Measurements from ENCODE around the gene B9D1. TPM values are rescaled to one million over a fixed set of nuclear protein-coding genes. Genes with fewer than 3 reads are reported as not detected.
A peak's percentile ranks its signal among the peaks of the same experiment; 100 is the strongest.

The B9D1 gene, protein sequence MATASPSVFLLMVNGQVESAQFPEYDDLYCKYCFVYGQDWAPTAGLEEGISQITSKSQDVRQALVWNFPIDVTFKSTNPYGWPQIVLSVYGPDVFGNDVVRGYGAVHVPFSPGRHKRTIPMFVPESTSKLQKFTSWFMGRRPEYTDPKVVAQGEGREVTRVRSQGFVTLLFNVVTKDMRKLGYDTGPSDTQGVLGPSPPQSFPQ
- polyA plus RNA-seq (2011; rRNA removed) = 43.3 and 55.8 TPM in 2 replicates
- 10.3 and 24.5 TPM in 2 replicates for polyA minus RNA-seq (2011; rRNA and poly(A)+ RNA removed)

DNA sequence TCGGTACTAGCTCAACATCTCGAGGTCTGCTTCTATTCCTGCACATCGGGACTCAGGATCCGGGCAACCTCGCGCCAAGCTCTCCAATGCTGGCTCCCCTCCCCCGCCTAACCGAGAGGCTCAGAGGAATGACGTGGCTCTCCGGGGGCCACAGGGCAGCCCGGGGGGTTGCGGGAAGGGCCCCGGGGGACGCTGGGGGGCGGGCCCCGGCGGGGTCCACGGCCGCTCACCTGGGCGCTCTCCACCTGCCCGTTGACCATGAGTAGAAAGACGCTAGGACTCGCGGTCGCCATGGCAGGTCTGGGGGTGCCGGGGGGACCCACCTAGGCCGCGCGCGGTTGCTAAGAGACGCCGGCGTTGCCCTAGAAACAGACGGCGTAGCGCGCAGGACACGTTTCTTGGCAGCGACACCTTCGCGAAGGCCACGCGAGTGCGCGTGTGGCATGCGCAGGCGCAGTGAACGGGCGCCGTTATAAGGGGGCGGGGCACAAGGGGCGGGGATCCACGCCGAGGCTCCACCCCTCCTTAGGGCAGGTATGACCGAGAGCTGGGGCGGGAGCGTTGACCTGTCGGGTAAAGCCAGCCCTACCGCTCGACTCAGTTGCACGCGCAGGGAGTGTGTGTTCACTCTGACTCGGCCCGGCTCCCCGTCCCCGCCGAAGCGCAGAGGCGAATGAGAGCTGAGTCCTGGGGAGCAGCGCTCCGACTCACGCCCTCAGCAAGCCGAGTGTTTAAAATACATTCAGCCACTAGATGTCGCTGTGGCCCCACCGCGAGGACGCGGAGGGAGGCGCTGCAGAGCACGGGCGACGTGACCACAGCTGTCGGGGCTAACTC lies at the start of gene B9D1:
Gene B9D1 (minus strand): TSS at position 447 of the 837 bp plus-strand sequence. CDS start 154 bp downstream, at position 293.
- DNase-seq (ENCODE audit: low read depth) = no peak
- POLR2A ChIA-PET = no interaction called here
- Histone ChIP-seq H3K27me3 (ENCODE audit: control insufficient read depth, insufficient read depth, low read length) (no peaks in the 10 kb centered on the region), H3K36me3 (ENCODE audit: control insufficient read depth, insufficient read depth, low read length) (peaks cover 1% of the 10 kb centered on the region; the same call in 1 of the 2 replicates), H3K4me3 (ENCODE audit: low read depth, low read length) (peak within 1 kb of the TSS; percentile 56)
- TF ChIP-seq, protein P1, sequence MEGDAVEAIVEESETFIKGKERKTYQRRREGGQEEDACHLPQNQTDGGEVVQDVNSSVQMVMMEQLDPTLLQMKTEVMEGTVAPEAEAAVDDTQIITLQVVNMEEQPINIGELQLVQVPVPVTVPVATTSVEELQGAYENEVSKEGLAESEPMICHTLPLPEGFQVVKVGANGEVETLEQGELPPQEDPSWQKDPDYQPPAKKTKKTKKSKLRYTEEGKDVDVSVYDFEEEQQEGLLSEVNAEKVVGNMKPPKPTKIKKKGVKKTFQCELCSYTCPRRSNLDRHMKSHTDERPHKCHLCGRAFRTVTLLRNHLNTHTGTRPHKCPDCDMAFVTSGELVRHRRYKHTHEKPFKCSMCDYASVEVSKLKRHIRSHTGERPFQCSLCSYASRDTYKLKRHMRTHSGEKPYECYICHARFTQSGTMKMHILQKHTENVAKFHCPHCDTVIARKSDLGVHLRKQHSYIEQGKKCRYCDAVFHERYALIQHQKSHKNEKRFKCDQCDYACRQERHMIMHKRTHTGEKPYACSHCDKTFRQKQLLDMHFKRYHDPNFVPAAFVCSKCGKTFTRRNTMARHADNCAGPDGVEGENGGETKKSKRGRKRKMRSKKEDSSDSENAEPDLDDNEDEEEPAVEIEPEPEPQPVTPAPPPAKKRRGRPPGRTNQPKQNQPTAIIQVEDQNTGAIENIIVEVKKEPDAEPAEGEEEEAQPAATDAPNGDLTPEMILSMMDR (IDR thresholded peaks at IDR 0.05; ENCODE audit: insufficient read depth, low read depth, low read length) = peak; percentile 93
- CTCF ChIA-PET = interaction anchor here (0.6 to 5.9 kb wide), 43 partner anchors 8 to 444 kb away, joined by 3 to 178 read pairs (median 5); partner anchors contain the start of genes ALDH3A2 and MAPK7

DNA sequence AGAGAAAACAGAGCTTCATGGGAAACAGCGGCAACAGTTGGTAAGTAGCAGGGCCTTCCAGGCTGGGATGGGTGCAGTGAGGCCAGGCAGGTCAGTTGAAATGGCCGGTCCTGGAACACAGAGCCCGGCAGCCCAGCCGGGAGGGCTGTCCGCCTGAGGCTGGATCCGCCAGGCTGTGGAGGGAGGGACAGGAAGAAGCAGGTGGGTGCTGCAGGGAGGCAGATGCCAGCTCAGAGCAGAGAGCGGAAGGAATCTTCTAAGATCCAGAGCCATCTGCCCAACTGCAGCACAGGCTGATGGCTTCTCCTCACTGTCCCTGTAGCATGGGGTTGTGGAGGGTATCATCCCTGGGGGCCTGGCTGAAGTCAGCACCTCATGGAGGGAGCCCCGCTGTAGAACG lies 49.1 kb upstream of the B9D1 start:
- no peaks in the 10 kb centered on the region for H3K27me3 ChIP-seq (ENCODE audit: control insufficient read depth, insufficient read depth, low read length)
- CTCF ChIA-PET = interaction anchor here (1.7 kb wide), 1 partner anchor 23 kb away, joined by 3 read pairs; no protein-coding TSS in a partner anchor
- TF ChIP-seq, protein P1 (IDR thresholded peaks at IDR 0.05; ENCODE audit: insufficient read depth, low read depth, low read length) = no peak
- no peak for DNase-seq (ENCODE audit: low read depth)
- no peak overlapping the region for H3K4me3 ChIP-seq (ENCODE audit: low read depth, low read length)
- POLR2A ChIA-PET = no interaction called here
- no peaks in the 10 kb centered on the region for H3K36me3 ChIP-seq (ENCODE audit: control insufficient read depth, insufficient read depth, low read length)

DNA sequence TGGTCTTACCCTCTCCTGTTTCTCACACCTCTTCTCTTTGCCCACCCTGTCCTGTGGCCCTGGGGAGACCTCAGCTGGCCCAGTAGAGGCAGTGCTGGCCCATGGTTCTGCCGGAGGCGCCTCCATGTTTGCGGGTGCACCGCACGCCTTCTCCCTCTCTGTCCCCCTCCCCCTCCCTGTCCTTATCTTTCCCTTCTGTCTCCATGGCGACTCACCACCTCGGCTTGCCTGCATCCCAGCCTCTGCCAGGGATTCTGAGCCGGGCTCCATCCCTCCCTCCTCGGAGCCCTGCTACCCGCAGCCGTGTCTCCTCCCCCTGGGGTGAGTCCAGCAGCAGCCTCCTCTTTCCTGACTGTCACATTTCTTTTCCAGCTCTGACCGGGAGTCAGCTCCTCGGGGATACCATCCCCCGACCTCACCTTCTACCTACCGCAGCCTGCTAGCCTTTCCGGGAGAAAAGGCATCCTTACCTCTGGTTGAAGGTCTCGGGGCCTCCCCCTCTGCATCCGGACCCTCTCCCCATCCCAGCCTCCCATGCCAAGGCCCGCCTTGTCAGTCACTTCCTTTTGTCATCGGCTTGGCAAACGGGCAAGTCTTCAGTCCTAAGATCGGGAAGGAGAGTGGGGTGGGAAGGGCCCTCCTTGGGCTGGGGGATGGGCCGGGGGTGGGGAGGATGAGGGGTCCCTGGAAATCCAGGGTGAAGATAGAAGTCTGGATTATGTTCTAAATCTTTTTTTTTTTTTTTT lies 48.5 kb upstream of the B9D1 start, which contains the start of gene RNF112:
Gene RNF112 (plus strand): TSS at position 358 of the 746 bp plus-strand sequence. CDS start 177 bp downstream, at position 535.
- ChIA-PET CTCF (interaction anchor here (1.4 to 1.7 kb wide), 2 partner anchors 22 to 26 kb away, joined by 3 to 6 read pairs; no protein-coding TSS in a partner anchor), POLR2A (no interaction called here)
- TF ChIP-seq, protein P1 (IDR thresholded peaks at IDR 0.05; ENCODE audit: insufficient read depth, low read depth, low read length) = no peak
- H3K4me3 ChIP-seq (ENCODE audit: low read depth, low read length) = no peak within 1 kb of the TSS
- DNase-seq (ENCODE audit: low read depth) = no peak
- no peaks in the 10 kb centered on the region for H3K36me3 ChIP-seq (ENCODE audit: control insufficient read depth, insufficient read depth, low read length)
- no peaks in the 10 kb centered on the region for H3K27me3 ChIP-seq (ENCODE audit: control insufficient read depth, insufficient read depth, low read length)

DNA sequence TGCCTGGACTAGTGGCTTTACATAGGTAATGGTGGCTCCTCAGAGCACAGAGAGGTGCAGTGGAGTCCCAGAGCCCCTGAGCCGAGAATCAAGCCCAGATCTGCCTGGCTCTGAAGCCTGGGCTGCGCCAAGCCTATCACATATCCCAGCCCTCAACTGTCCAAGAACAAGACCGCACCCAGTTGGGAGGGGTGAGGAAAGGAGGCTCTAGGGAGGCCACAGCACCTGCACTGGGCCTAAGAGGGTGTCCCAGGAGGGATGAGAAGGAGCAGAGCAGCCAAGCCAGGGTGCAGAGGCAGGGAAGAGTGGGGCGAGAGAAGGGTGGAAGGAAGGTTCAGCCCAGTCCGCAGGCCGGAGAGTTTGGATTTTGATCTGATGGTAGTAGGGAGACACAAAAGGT lies 47.6 kb upstream of the B9D1 start:
- Histone ChIP-seq H3K27me3 (ENCODE audit: control insufficient read depth, insufficient read depth, low read length) (no peaks in the 10 kb centered on the region), H3K36me3 (ENCODE audit: control insufficient read depth, insufficient read depth, low read length) (no peaks in the 10 kb centered on the region), H3K4me3 (ENCODE audit: low read depth, low read length) (no peak overlapping the region)
- no peak for DNase-seq (ENCODE audit: low read depth)
- POLR2A ChIA-PET = interaction anchor here (1.3 kb wide), 1 partner anchor 23 kb away, joined by 4 read pairs; no protein-coding TSS in a partner anchor
- CTCF ChIA-PET = interaction anchor here (0.7 to 1.4 kb wide), 4 partner anchors 8 to 32 kb away, joined by 3 to 6 read pairs (median 4); partner anchors contain the start of gene MAPK7
- TF ChIP-seq, protein P1 (IDR thresholded peaks at IDR 0.05; ENCODE audit: insufficient read depth, low read depth, low read length) = no peak
